Measurements from ENCODE around the gene EPHA8.

DNA sequence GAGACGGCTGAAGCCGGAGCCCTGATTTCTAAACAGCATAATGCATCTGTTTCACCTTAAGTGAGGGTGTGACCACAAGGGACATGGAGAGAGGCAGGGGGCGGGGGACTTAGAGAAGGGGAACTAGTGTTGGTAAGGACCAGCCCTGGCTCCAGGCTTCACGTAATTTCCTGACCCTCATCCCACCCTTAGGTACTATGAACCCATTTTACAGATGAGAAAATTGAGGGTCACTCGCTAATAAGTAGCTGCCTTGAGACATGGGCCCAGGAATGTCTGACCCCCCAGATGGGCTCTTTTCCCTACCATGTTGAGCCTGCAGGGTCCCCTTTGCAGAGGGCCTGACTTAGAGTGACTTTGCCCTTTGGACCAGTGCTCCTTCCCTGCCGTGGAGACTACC is 4.7 kb downstream of the EPHA8 start:
- TF ChIP-seq POLR2A (IDR thresholded peaks at IDR 0.05) (no peak), EP300 (IDR thresholded peaks at IDR 0.05) (no peak)
- TF ChIP-seq, protein P1, sequence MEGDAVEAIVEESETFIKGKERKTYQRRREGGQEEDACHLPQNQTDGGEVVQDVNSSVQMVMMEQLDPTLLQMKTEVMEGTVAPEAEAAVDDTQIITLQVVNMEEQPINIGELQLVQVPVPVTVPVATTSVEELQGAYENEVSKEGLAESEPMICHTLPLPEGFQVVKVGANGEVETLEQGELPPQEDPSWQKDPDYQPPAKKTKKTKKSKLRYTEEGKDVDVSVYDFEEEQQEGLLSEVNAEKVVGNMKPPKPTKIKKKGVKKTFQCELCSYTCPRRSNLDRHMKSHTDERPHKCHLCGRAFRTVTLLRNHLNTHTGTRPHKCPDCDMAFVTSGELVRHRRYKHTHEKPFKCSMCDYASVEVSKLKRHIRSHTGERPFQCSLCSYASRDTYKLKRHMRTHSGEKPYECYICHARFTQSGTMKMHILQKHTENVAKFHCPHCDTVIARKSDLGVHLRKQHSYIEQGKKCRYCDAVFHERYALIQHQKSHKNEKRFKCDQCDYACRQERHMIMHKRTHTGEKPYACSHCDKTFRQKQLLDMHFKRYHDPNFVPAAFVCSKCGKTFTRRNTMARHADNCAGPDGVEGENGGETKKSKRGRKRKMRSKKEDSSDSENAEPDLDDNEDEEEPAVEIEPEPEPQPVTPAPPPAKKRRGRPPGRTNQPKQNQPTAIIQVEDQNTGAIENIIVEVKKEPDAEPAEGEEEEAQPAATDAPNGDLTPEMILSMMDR (IDR thresholded peaks at IDR 0.05) = no peak

Data from tibial nerve (tissue), 4 donors.